ENCODE data around the gene ETFA. TPM values are rescaled to one million over a fixed set of nuclear protein-coding genes. Genes with fewer than 3 reads are reported as not detected.

Gene ETFA
- total and polyA plus RNA-seq, 9 of the 15 experiments (the other 6 are each of a cell fraction or from before 2014, with no cell fraction given) = 130 to 543 (median 232) TPM

- TF ChIP-seq ZNF57 (CRISPR knock-in tag; IDR thresholded peaks at IDR 0.05) = no peak
- TF ChIP-seq ZKSCAN1 (IDR thresholded peaks at IDR 0.05; ENCODE audit: low read depth, low read length) = peak; percentile 16; the same call in 1 of the 2 replicates
- TF ChIP-seq ZC3H8 (IDR thresholded peaks at IDR 0.05) = no peak
- TF ChIP-seq CBFA2T3 (IDR thresholded peaks at IDR 0.05) = no peak
- TF ChIP-seq KDM1A (IDR thresholded peaks at IDR 0.05) = peak; percentile 59 to 62; a peak in 3 of 4 replicates
- TF ChIP-seq DLX4 (CRISPR knock-in tag; IDR thresholded peaks at IDR 0.05) = no peak
- TF ChIP-seq CTCF (IDR thresholded peaks at IDR 0.05 in 2 of 3, conservative IDR thresholded peaks at IDR 0.05 in 1 of 3; ENCODE audit: insufficient read depth in 2 of 3, low read depth in 1 of 3, low read length in 3 of 3) = no peak
- no peak for TF ChIP-seq SAFB2 (IDR thresholded peaks at IDR 0.05; ENCODE audit: borderline replicate concordance, low read depth, low read length, severe bottlenecking)
- TF ChIP-seq ZNF398 (CRISPR knock-in tag; IDR thresholded peaks at IDR 0.05) = no peak
- TF ChIP-seq ZNF830 (CRISPR knock-in tag; IDR thresholded peaks at IDR 0.05) = no peak
- TF ChIP-seq XRCC3 (IDR thresholded peaks at IDR 0.05) = no peak
- TF ChIP-seq, protein P1, sequence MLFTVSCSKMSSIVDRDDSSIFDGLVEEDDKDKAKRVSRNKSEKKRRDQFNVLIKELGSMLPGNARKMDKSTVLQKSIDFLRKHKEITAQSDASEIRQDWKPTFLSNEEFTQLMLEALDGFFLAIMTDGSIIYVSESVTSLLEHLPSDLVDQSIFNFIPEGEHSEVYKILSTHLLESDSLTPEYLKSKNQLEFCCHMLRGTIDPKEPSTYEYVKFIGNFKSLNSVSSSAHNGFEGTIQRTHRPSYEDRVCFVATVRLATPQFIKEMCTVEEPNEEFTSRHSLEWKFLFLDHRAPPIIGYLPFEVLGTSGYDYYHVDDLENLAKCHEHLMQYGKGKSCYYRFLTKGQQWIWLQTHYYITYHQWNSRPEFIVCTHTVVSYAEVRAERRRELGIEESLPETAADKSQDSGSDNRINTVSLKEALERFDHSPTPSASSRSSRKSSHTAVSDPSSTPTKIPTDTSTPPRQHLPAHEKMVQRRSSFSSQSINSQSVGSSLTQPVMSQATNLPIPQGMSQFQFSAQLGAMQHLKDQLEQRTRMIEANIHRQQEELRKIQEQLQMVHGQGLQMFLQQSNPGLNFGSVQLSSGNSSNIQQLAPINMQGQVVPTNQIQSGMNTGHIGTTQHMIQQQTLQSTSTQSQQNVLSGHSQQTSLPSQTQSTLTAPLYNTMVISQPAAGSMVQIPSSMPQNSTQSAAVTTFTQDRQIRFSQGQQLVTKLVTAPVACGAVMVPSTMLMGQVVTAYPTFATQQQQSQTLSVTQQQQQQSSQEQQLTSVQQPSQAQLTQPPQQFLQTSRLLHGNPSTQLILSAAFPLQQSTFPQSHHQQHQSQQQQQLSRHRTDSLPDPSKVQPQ (CRISPR knock-in tag; IDR thresholded peaks at IDR 0.05; ENCODE audit: borderline replicate concordance) = no peak
- TF ChIP-seq BRCA1 (IDR thresholded peaks at IDR 0.05) = no peak
- no peak for TF ChIP-seq BRCA1 (CRISPR knock-in tag; IDR thresholded peaks at IDR 0.05)
- TF ChIP-seq, protein P2, sequence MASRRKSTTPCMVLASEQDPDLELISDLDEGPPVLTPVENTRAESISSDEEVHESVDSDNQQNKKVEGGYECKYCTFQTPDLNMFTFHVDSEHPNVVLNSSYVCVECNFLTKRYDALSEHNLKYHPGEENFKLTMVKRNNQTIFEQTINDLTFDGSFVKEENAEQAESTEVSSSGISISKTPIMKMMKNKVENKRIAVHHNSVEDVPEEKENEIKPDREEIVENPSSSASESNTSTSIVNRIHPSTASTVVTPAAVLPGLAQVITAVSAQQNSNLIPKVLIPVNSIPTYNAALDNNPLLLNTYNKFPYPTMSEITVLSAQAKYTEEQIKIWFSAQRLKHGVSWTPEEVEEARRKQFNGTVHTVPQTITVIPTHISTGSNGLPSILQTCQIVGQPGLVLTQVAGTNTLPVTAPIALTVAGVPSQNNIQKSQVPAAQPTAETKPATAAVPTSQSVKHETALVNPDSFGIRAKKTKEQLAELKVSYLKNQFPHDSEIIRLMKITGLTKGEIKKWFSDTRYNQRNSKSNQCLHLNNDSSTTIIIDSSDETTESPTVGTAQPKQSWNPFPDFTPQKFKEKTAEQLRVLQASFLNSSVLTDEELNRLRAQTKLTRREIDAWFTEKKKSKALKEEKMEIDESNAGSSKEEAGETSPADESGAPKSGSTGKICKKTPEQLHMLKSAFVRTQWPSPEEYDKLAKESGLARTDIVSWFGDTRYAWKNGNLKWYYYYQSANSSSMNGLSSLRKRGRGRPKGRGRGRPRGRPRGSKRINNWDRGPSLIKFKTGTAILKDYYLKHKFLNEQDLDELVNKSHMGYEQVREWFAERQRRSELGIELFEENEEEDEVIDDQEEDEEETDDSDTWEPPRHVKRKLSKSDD (conservative IDR thresholded peaks at IDR 0.05; ENCODE audit: low read length) = no peak
- no peak for TF ChIP-seq STAT5A (IDR thresholded peaks at IDR 0.05; ENCODE audit: borderline replicate concordance, low read length)
- TF ChIP-seq E2F4 (CRISPR knock-in tag; IDR thresholded peaks at IDR 0.05; ENCODE audit: low read depth) = no peak
Observed at GRCh38 chr15:76336254-76337058, 25.2 kb upstream of the ETFA start, which contains the start of gene ISL2 (continued).
